Mesendoderm (in vitro differentiated cells): Measurements from ENCODE around the gene AGAP1.
"Not testable (repeated sequence)": the region's sequence is repeated elsewhere in the genome, so short reads cannot be mapped to it uniquely, and the experiment has no call there.

Experiments
- DNase-seq: peaks from one replicate; pipeline ENCODE4 v3.0.0; 2013
- H2AK5ac ChIP-seq: 2 replicates; pipeline ENCODE4 v1.6.1; 2013; ENCODE audit warnings: low read length, inconsistent platforms
- H2BK120ac ChIP-seq: 2 replicates; pipeline ENCODE4 v1.6.1; 2013; ENCODE audit warnings: low read depth, mild to moderate bottlenecking, low read length, moderate library complexity, mixed read lengths
- H2BK15ac ChIP-seq: replicated peaks from 2 replicates; pipeline ENCODE4 v1.6.1; 2013; ENCODE audit warnings: low read depth, mild to moderate bottlenecking, moderate library complexity
- H2BK5ac ChIP-seq: 2 replicates; pipeline ENCODE4 v1.6.1; 2013; ENCODE audit warnings: low read length, inconsistent platforms
- H3K18ac ChIP-seq: 2 replicates; pipeline ENCODE4 v1.6.1; 2013; ENCODE audit warnings: mild to moderate bottlenecking, low read length, mixed read lengths
- H3K23ac ChIP-seq: one replicate; pipeline ENCODE4 v1.6.1; 2013; ENCODE audit warnings: low read length
- H3K27ac ChIP-seq: 2 replicates; pipeline ENCODE4 v1.5.1; 2013; ENCODE audit warnings: low read depth, mild to moderate bottlenecking, inconsistent platforms, low read length, moderate library complexity
- H3K27me3 ChIP-seq: 2 replicates; pipeline ENCODE4 v1.6.1; 2013; ENCODE audit warnings: low read length, control low read depth, mild to moderate bottlenecking, inconsistent platforms; ENCODE audit not compliant: insufficient read depth, poor library complexity
- H3K36me3 ChIP-seq: 2 replicates; pipeline ENCODE4 v1.6.1; 2013; ENCODE audit warnings: low read length, inconsistent platforms; ENCODE audit not compliant: control insufficient read depth, insufficient read depth
- H3K4ac ChIP-seq: one replicate; pipeline ENCODE4 v1.6.1; 2013; ENCODE audit warnings: low read depth, mild to moderate bottlenecking, low read length, moderate library complexity
- H3K4me1 ChIP-seq: 2 replicates; pipeline ENCODE4 v1.6.1; 2013; ENCODE audit warnings: low read depth, low read length, inconsistent platforms; ENCODE audit not compliant: control insufficient read depth
- H3K4me2 ChIP-seq: 2 replicates; pipeline ENCODE4 v1.6.1; 2013; ENCODE audit warnings: low read length
- H3K4me3 ChIP-seq: 2 replicates; pipeline ENCODE4 v1.5.1; 2013; ENCODE audit warnings: mild to moderate bottlenecking, low read length
- H3K56ac ChIP-seq: one replicate; pipeline ENCODE4 v1.6.1; 2013; ENCODE audit warnings: low read length
- H3K79me1 ChIP-seq: 2 replicates; pipeline ENCODE4 v1.6.1; 2013; ENCODE audit warnings: low read length, inconsistent platforms
- H3K79me2 ChIP-seq: 2 replicates; pipeline ENCODE4 v1.6.1; 2013; ENCODE audit warnings: mild to moderate bottlenecking, low read length; ENCODE audit not compliant: control insufficient read depth, insufficient read depth
- H3K9ac ChIP-seq: 2 replicates; pipeline ENCODE4 v1.6.1; 2013; ENCODE audit warnings: low read length, inconsistent platforms
- H4K5ac ChIP-seq: one replicate; pipeline ENCODE4 v1.6.1; 2013; ENCODE audit warnings: low read length
- H4K8ac ChIP-seq: one replicate; pipeline ENCODE4 v1.6.1; 2013; ENCODE audit warnings: low read depth, mild to moderate bottlenecking, control low read depth, low read length, moderate library complexity
- WGBS: extraction: QIAGEN DNeasy Blood & Tissue Kit; methylation state at CpG from one replicate; pipeline ENCODE4 v1.1.7; 2013; ENCODE audit warnings: low lambda C conversion rate, missing lambda C conversion rate; ENCODE audit not compliant: insufficient coverage; ENCODE audit errors: extremely low coverage; 5-methylcytosine and 5-hydroxymethylcytosine counted together

The AGAP1 gene

GRCh38 chr2:235762832-235763598, 269.2 kb downstream of the AGAP1 start:
- Histone ChIP-seq H2BK5ac (no peak overlapping the region), H4K8ac (no peak overlapping the region), H3K4me3 (no peak overlapping the region), H3K27me3 (no peaks in the 10 kb centered on the region), H3K4me2 (no peak overlapping the region), H2BK15ac (no peak overlapping the region), H3K79me2 (no peaks in the 10 kb centered on the region), H3K27ac (no peak overlapping the region), H2BK120ac (no peak overlapping the region), H3K79me1 (no peaks in the 10 kb centered on the region), H3K56ac (no peak overlapping the region), H3K9ac (no peak overlapping the region), H3K4me1 (no peaks in the 10 kb centered on the region), H4K5ac (no peak overlapping the region), H3K18ac (no peak overlapping the region), H3K23ac (no peak overlapping the region), H3K36me3 (no peaks in the 10 kb centered on the region), H3K4ac (no peak overlapping the region), H2AK5ac (no peak overlapping the region)
- 100% methylated on average over 1 of the region's 20 CpGs for WGBS
- DNase-seq, result no peak

DNA sequence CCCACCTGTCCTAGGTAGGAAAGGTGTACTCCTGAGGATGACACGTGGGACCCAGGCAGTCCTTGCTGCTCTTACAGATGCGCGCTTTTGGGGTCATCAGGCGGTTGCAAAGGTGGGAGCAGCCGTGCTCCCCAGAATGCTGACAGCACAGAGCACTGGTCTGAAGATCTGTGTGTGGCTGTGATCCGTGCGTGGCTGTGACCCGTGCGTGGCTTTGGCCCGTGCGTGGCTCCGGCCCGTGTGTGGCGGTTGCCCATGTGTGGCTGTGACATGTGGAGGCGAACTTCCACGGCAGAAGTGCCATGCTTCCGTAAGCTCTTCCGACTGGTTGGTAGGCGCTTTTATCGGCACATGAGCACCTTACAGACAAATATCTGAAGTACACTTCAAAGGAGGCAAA, 270.0 kb downstream of the AGAP1 start:
- Histone ChIP-seq H4K8ac (no peak overlapping the region), H4K5ac (no peak overlapping the region), H3K79me1 (no peaks in the 10 kb centered on the region), H3K27ac (no peak overlapping the region), H2AK5ac (no peak overlapping the region), H3K56ac (no peak overlapping the region), H2BK120ac (no peak overlapping the region), H3K9ac (no peak overlapping the region), H2BK5ac (no peak overlapping the region), H3K4me3 (no peak overlapping the region), H3K79me2 (no peaks in the 10 kb centered on the region), H3K18ac (no peak overlapping the region), H3K27me3 (no peaks in the 10 kb centered on the region), H3K23ac (no peak overlapping the region), H3K36me3 (no peaks in the 10 kb centered on the region), H3K4me2 (no peak overlapping the region), H3K4me1 (no peaks in the 10 kb centered on the region), H2BK15ac (no peak overlapping the region), H3K4ac (no peak overlapping the region)
- WGBS, result no CpG with 5 or more reads among the region's 20 CpGs
- DNase-seq, result no peak

DNA sequence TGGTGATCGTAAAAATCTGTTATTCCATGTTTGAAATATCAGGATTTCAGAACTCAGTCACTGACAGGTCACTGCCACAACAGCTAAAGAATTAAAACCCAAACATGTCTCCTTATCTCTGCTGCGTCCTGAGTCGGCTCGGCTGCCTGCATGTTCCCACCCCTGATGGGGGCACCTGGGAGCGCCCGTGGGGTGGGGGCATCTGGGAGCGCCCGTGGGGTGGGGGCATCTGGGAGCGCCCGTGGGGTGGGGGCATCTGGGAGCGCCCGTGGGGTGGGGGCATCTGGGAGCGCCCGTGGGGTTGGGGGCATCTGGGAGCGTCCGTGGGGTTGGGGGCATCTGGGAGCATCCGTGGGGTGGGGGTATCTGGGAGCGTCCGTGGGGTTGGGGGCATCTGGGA, 270.6 kb downstream of the AGAP1 start:
- not testable (repeated sequence) for H2BK5ac ChIP-seq, H3K27ac ChIP-seq, H3K56ac ChIP-seq, H3K79me2 ChIP-seq, DNase-seq, H3K4me2 ChIP-seq, H4K8ac ChIP-seq, H2AK5ac ChIP-seq, H3K4me1 ChIP-seq, H3K9ac ChIP-seq, H3K4me3 ChIP-seq, H3K23ac ChIP-seq, H4K5ac ChIP-seq, H3K79me1 ChIP-seq, H3K4ac ChIP-seq, H3K27me3 ChIP-seq, H2BK120ac ChIP-seq, H3K36me3 ChIP-seq, H3K18ac ChIP-seq, H2BK15ac ChIP-seq
- WGBS, result no CpG with 5 or more reads among the region's 19 CpGs

DNA sequence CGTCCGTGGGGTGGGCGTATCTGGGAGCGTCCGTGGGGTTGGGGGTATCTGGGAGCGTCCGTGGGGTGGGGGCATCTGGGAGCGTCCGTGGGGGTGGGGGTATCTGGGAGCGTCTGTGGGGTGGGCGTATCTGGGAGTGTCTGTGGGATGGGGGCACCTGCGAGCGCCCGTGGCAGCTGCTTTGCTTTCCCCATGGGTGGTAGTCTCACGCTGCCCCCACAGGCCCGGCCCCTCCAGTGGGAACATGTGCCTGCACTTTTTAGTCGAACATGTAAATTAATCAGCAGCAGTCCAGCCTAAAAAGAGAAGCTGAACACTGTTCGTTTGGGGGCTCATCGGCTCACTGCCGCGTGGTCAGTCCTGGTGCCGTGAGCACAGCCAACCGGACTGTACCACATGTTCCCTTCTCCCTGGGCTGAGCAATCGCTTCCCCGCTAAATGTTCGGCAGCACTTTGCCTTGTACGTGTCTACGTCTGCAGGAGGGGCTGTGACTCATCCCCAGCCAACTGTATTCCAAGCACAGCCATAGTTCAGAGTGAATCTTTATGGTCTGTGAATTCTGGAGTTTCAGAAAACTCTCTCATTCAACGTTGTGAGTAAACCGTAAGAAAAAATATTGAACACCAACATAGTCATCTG, 271.5 kb downstream of the AGAP1 start:
- no peak overlapping the region for H3K27ac ChIP-seq

GRCh38 chr2:235766278-235766677, 272.4 kb downstream of the AGAP1 start:
- no peak overlapping the region for H2AK5ac ChIP-seq
- H3K36me3 ChIP-seq, result no peaks in the 10 kb centered on the region
- no peak overlapping the region for H4K8ac ChIP-seq
- H3K79me2 ChIP-seq, result no peaks in the 10 kb centered on the region
- H4K5ac ChIP-seq, result no peak overlapping the region
- no peaks in the 10 kb centered on the region for H3K79me1 ChIP-seq
- no peak overlapping the region for H3K4ac ChIP-seq
- H3K18ac ChIP-seq, result no peak overlapping the region
- no peaks in the 10 kb centered on the region for H3K4me1 ChIP-seq
- H3K9ac ChIP-seq, result no peak overlapping the region
- H3K4me2 ChIP-seq, result no peak overlapping the region
- H3K23ac ChIP-seq, result no peak overlapping the region
- H2BK15ac ChIP-seq, result no peak overlapping the region
- no peak overlapping the region for H2BK120ac ChIP-seq
- no peak overlapping the region for H3K27ac ChIP-seq
- no CpG with 5 or more reads among the region's 7 CpGs for WGBS
- no peak overlapping the region for H3K56ac ChIP-seq
- no peaks in the 10 kb centered on the region for H3K27me3 ChIP-seq
- H2BK5ac ChIP-seq, result no peak overlapping the region
- no peak overlapping the region for H3K4me3 ChIP-seq
- DNase-seq, result peak; percentile 85

More for the DNA sequence above, 271.5 kb downstream of the AGAP1 start:
- Histone ChIP-seq H3K4me1 (no peaks in the 10 kb centered on the region), H3K36me3 (no peaks in the 10 kb centered on the region), H3K79me1 (no peaks in the 10 kb centered on the region), H3K4ac (no peak overlapping the region), H3K18ac (no peak overlapping the region), H2BK5ac (no peak overlapping the region), H3K4me3 (no peak overlapping the region), H2AK5ac (no peak overlapping the region), H3K23ac (no peak overlapping the region), H2BK15ac (no peak overlapping the region), H3K27me3 (no peaks in the 10 kb centered on the region), H3K9ac (no peak overlapping the region), H4K5ac (no peak overlapping the region), H4K8ac (no peak overlapping the region), H2BK120ac (no peak overlapping the region), H3K56ac (no peak overlapping the region), H3K79me2 (no peaks in the 10 kb centered on the region), H3K4me2 (no peak overlapping the region)
- DNase-seq, result no peak
- no CpG with 5 or more reads among the region's 30 CpGs for WGBS
